GM23248 (cell line): ENCODE measurements around the gene TTBK2. TPM values are rescaled to one million over a fixed set of nuclear protein-coding genes. Genes with fewer than 3 reads are reported as not detected.

Experiments used
- DNase-seq: peaks from one replicate; pipeline ENCODE4 v3.0.0-alpha.2; 2015
- H2AFZ ChIP-seq: fragments of 200-600 bp; sonication (generic); 2 replicates; pipeline ENCODE4 v1.6.1; 2016; ENCODE audit warnings: antibody characterized with exemption
- H3F3A ChIP-seq: fragments of 200-600 bp; sonication (generic); 2 replicates; pipeline ENCODE4 v1.6.1; 2016; ENCODE audit warnings: mild to moderate bottlenecking, antibody characterized with exemption, mixed run types; ENCODE audit not compliant: insufficient read depth
- H3K27ac ChIP-seq: fragments of 200-600 bp; sonication (generic); 2 replicates; pipeline ENCODE4 v1.5.1; 2016; ENCODE audit warnings: mild to moderate bottlenecking
- H3K27me3 ChIP-seq: fragments of 200-600 bp; sonication (generic); replicated peaks from 2 replicates; pipeline ENCODE4 v1.6.1; 2016; ENCODE audit warnings: mild to moderate bottlenecking; ENCODE audit not compliant: insufficient read depth
- H3K36me3 ChIP-seq: fragments of 200-600 bp; sonication (generic); 2 replicates; pipeline ENCODE4 v1.6.1; 2016; ENCODE audit warnings: low read depth, mild to moderate bottlenecking
- H3K4me1 ChIP-seq: fragments of 200-600 bp; sonication (generic); 2 replicates; pipeline ENCODE4 v1.6.1; 2016; ENCODE audit warnings: mild to moderate bottlenecking; ENCODE audit not compliant: insufficient read depth
- H3K4me2 ChIP-seq: fragments of 200-600 bp; sonication (generic); one replicate; pipeline ENCODE4 v1.6.1; 2016; ENCODE audit warnings: mild to moderate bottlenecking; ENCODE audit not compliant: unreplicated experiment
- H3K4me3 ChIP-seq: fragments of 200-600 bp; sonication (generic); 2 replicates; pipeline ENCODE4 v1.5.1; 2016; ENCODE audit warnings: mild to moderate bottlenecking
- H3K79me2 ChIP-seq: fragments of 200-600 bp; sonication (generic); 2 replicates; pipeline ENCODE4 v1.6.1; 2016; ENCODE audit warnings: mild to moderate bottlenecking; ENCODE audit not compliant: insufficient read depth
- H3K9ac ChIP-seq: fragments of 200-600 bp; sonication (generic); 2 replicates; pipeline ENCODE4 v1.6.1; 2016; ENCODE audit warnings: mild to moderate bottlenecking
- H3K9me2 ChIP-seq: fragments of 200-600 bp; sonication (generic); 2 replicates; pipeline ENCODE4 v1.6.1; 2016; ENCODE audit warnings: mixed run types, mild to moderate bottlenecking, moderate library complexity; ENCODE audit not compliant: insufficient read depth
- H3K9me3 ChIP-seq: fragments of 200-600 bp; sonication (generic); one replicate; pipeline ENCODE4 v1.6.1; 2017; ENCODE audit warnings: low read depth
- H4K20me1 ChIP-seq: fragments of 200-600 bp; sonication (generic); 2 replicates; pipeline ENCODE4 v1.6.0; 2016; ENCODE audit not compliant: insufficient read depth
- EZH2 ChIP-seq: fragments of 200-600 bp; sonication (generic); IDR thresholded peaks from 2 replicates; pipeline ENCODE4 v1.6.1; 2018; ENCODE audit warnings: antibody characterized with exemption, mild to moderate bottlenecking; ENCODE audit not compliant: insufficient read depth, poor library complexity, severe bottlenecking
- EZH2phosphoT487 ChIP-seq: fragments of 200-600 bp; sonication (generic); IDR thresholded peaks from 2 replicates; pipeline ENCODE4 v1.6.1; 2018; ENCODE audit warnings: antibody characterized with exemption, moderate library complexity, mild to moderate bottlenecking, low read depth; ENCODE audit not compliant: insufficient read depth
- WGBS, 2 experiments: methylation state at CpG; one replicate each; pipeline ENCODE4 v1.1.6; 2015 to 2017; ENCODE audit warnings: low lambda C conversion rate in 2 of 2, low coverage in 1 of 2; ENCODE audit errors: missing lambda C conversion rate in 2 of 2; 5-methylcytosine and 5-hydroxymethylcytosine counted together
- in situ Hi-C: fragments of 300-500 bp; cut with MboI; formaldehyde crosslinking; loops from 2 replicates; pipeline ENCODE4 v1.15.0; 2020
- polyA plus RNA-seq: library from polyadenylated mRNA; unstranded; fragments of >200 nt; fragmentation: Nextera tagmentation; extraction: Ambion mirVana; gene quantifications from 2 replicates; pipeline ENCODE4 v1.2.1, GENCODE V29; 2016
- total RNA-seq: library from RNA; depleted of rRNA; stranded (reverse); fragments of >200 nt; shearing (Covaris generic); gene quantifications from 2 replicates; pipeline ENCODE4 v1.2.3, GENCODE V29; 2014

TTBK2 gene
- total and polyA plus RNA-seq, 2 experiments from 2014 or later: 5.1 to 6.3 TPM

DNA sequence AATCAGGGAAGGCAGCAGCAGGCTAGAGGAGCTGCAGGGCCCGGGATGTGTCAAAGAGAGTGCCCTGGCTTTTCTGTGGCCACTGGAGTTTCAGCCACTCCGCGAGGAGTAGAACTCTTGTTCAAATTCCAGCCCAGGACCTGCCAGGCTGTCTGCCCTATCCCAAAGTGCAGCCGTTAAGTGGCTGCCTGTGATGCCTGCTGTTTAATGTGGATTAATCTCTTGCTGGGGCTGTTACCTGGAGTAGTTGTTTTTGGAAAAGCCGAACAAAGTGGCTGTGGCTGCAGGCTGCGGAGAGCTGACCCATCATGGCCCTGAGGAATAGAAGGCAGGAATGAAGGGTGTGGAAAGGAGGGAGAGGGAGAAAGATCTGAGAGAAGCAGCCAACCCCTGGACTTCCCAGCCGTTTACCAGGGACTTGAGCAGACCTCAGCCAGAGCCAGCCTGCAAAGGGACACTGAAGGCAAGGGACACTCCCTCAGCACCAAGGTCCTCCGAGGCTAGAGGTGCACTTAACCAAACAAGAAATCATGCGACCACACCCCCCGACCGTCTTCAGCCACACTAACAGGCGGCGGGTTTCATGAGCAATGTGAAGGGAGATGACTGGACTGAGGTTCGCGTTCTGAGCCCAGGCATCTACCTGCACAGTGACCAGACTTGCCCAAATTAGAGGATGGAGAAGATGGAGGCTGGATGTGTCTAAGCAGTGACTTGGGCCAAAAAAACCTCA lies 188.3 kb downstream of the TTBK2 start:
- H3K79me2 ChIP-seq: peaks cover 19% of the 10 kb centered on the region
- H3F3A ChIP-seq: peaks cover 1% of the 10 kb centered on the region; the same call in 1 of the 2 replicates
- H3K9ac ChIP-seq: no peak overlapping the region
- in situ Hi-C loops: no loop called here
- no peaks in the 10 kb centered on the region for H3K27me3 ChIP-seq
- H3K4me3 ChIP-seq: no peak overlapping the region
- H3K36me3 ChIP-seq: peaks cover 7% of the 10 kb centered on the region; the same call in 1 of the 2 replicates
- no peak for TF ChIP-seq EZH2
- TF ChIP-seq EZH2phosphoT487: no peak
- no peak overlapping the region for H3K4me2 ChIP-seq
- DNase-seq: no peak
- peaks cover 4% of the 10 kb centered on the region for H3K4me1 ChIP-seq
- H3K27ac ChIP-seq: no peak overlapping the region
- no peaks in the 10 kb centered on the region for H3K9me3 ChIP-seq
- WGBS, 2 experiments: 85% methylated on average over 15 of the region's 15 CpGs
- no peaks in the 10 kb centered on the region for H3K9me2 ChIP-seq
- no peaks in the 10 kb centered on the region for H4K20me1 ChIP-seq
- H2AFZ ChIP-seq: no peak overlapping the region

GRCh38 chr15:42731461-42731860 lies 189.1 kb downstream of the TTBK2 start:
- in situ Hi-C loops: no loop called here
- H3K9ac ChIP-seq: no peak overlapping the region
- H3K27me3 ChIP-seq: no peaks in the 10 kb centered on the region
- DNase-seq: no peak
- H2AFZ ChIP-seq: no peak overlapping the region
- no peak overlapping the region for H3K4me2 ChIP-seq
- H3K4me3 ChIP-seq: no peak overlapping the region
- no peaks in the 10 kb centered on the region for H4K20me1 ChIP-seq
- peaks cover 4% of the 10 kb centered on the region; the same call in 1 of the 2 replicates for H3K4me1 ChIP-seq
- no peaks in the 10 kb centered on the region for H3K9me2 ChIP-seq
- H3K79me2 ChIP-seq: peaks cover 16% of the 10 kb centered on the region
- H3K36me3 ChIP-seq: peaks cover 13% of the 10 kb centered on the region; the same call in 1 of the 2 replicates
- no peak overlapping the region for H3K27ac ChIP-seq
- H3K9me3 ChIP-seq: no peaks in the 10 kb centered on the region
- TF ChIP-seq EZH2phosphoT487 (no peak), EZH2 (no peak)
- WGBS, 2 experiments: 78 to 83% methylated on average over 6 of the region's 6 CpGs
- no peaks in the 10 kb centered on the region for H3F3A ChIP-seq

DNA sequence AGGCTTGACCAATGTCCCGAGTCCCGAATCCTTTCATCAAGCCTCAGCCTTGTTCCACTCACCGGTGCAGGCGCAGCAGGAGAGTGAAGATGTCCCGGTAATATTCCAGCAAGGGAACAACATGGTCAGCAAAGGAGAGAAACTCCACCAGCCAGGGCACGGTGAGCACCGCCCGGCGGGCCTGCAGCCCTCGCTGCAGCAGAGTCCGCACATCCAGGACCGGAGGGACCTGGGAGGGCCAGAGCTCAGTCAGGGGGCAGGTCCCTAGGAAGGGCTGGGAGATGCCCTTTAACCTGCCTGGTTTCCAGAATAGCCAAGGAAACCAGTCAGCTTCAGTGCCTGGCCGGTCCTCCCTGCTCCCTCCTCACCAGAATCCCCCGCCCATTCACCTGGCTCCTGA lies 190.0 kb downstream of the TTBK2 start:
- in situ Hi-C loops: no loop called here
- TF ChIP-seq EZH2 (no peak), EZH2phosphoT487 (no peak)
- WGBS, 2 experiments: 87 to 91% methylated on average over 14 of the region's 14 CpGs

GRCh38 chr15:42730135-42730534 lies 190.4 kb downstream of the TTBK2 start:
- H3K36me3 ChIP-seq: peaks cover 13% of the 10 kb centered on the region; the same call in 1 of the 2 replicates
- in situ Hi-C loops: no loop called here
- no peak overlapping the region for H3K4me2 ChIP-seq
- no peak overlapping the region for H3K27ac ChIP-seq
- H3K79me2 ChIP-seq: 0 out of 2 replicates have a peak, but pooled peaks cover 3% of the 10 kb centered on the region
- H2AFZ ChIP-seq: no peak overlapping the region
- no peaks in the 10 kb centered on the region for H4K20me1 ChIP-seq
- H3K9me2 ChIP-seq: no peaks in the 10 kb centered on the region
- no peak overlapping the region for H3K9ac ChIP-seq
- H3K9me3 ChIP-seq: no peaks in the 10 kb centered on the region
- no peak for DNase-seq
- no peak for TF ChIP-seq EZH2phosphoT487
- no peak for TF ChIP-seq EZH2
- no peaks in the 10 kb centered on the region for H3K4me1 ChIP-seq
- H3K27me3 ChIP-seq: no peaks in the 10 kb centered on the region
- WGBS, 2 experiments: 79 to 80% methylated on average over 8 of the region's 8 CpGs
- no peak overlapping the region for H3K4me3 ChIP-seq
- no peaks in the 10 kb centered on the region for H3F3A ChIP-seq

More for the DNA sequence above, 190.0 kb downstream of the TTBK2 start:
- no peaks in the 10 kb centered on the region for H3K9me3 ChIP-seq
- no peak for DNase-seq
- H4K20me1 ChIP-seq: no peaks in the 10 kb centered on the region
- no peak overlapping the region for H3K4me2 ChIP-seq
- no peak overlapping the region for H3K27ac ChIP-seq
- H3K79me2 ChIP-seq: peaks cover 7% of the 10 kb centered on the region; the same call in 1 of the 2 replicates
- H3K27me3 ChIP-seq: no peaks in the 10 kb centered on the region
- H3K36me3 ChIP-seq: peaks cover 13% of the 10 kb centered on the region; the same call in 1 of the 2 replicates
- no peak overlapping the region for H3K4me3 ChIP-seq
- H3K9ac ChIP-seq: no peak overlapping the region
- H3F3A ChIP-seq: no peaks in the 10 kb centered on the region
- H3K4me1 ChIP-seq: no peaks in the 10 kb centered on the region
- H3K9me2 ChIP-seq: no peaks in the 10 kb centered on the region
- H2AFZ ChIP-seq: no peak overlapping the region
